CMK (cell line): ENCODE results near the gene TMC7.

ENCODE experiments used
- DNase-seq: peaks from one replicate; pipeline ENCODE4 v3.0.0-alpha.2; 2010; ENCODE audit warnings: low read depth

Gene TMC7

DNA sequence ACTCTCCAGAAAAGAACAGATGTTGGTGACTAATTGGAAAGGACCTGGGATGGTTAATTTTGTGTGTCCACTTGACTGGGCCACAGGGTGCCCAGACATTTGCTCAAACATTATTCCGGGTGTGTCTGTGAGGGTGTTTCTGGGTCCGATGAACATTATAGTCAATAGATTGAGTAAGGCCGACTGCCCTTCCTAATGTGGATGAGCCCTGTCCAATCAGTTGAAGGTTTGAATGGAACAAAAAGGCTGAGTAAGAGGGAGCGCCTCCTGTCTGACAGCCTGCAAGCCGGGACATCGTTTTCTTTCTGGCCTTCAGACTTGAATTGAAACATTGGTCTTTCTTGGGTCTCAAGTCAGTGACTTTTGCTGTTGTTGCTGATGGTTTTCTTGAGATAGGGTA lies 107.2 kb downstream of the TMC7 start:
- no peak for DNase-seq

DNA sequence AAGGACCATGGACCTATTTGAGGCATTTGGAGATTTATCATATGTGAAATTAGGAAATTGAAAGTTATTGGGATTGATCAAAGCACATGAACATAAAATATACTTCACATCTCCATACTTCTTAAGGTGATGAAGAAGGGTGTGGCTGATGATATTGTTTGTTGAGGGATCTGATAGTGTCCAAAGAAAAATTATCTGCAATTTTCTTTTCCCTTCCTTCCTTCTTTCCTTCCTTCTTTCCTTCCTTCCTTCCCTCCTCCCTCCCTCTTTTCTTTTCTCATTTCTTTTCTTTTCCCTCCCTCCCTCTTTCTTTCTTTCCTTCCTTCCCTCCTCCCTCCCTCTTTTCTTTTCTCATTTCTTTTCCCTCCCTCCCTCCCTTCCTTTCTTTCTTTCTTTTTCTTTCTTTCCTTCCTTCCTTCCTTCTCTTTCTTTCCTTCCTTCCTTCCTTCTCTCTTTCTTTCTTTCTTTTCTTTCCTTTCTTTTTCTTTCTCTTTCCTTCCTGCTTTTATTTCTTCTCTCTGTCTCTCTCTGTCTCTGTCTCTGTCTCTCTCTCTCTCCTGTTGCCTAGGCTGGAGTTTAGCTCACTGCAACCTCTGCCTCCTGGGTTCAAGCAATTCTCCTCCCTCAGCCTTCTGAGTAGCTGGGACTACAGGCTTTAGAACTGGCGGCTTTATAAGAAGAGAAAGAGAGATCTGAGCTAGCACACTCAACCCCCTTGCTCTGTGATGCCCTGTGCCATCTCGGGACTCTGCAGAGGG lies 109.1 kb downstream of the TMC7 start:
- no peak for DNase-seq

DNA sequence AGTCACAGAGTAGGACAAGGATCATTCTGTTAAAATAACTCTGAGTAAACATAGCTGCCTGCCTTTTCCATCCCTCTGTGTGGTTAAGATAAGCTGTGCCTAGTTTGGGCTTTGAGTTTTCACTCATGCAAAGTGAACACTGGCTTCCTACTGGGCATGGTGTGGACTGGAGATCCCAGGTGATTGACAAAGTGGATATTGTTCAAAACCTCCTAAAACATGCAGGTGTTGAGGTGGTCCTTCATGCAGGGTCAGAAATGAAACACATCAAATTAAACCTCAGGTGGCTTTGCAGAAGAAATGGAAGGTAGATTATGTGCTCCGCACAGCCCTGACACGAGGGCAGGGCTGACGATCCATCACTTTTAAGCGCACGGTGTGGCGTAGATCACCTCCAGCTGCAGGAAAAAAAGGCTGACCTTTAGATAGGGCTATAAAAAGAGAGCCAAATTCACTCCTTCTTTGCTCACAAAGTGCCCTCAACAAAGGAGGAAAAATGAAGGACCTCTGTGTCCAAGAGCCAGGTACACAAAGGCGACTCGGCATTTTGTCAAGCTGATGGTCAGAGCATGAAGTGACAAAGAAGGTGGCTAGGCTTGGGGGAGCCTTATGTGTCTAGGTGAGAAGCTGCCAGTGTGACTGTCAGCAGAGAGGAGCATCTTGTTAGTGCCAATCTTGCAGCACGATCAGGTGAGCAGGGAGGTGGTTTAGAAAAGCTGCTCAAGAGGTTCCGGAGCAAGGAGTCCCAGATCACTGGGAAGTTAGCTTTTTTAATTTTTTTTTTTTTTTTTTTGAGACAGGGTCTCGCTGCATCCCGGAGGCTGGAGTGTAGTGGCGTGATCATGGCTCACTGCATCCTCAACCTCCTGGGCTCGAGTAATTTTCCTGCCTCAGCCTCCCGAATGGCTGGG lies 110.2 kb downstream of the TMC7 start:
- no peak for DNase-seq

DNA sequence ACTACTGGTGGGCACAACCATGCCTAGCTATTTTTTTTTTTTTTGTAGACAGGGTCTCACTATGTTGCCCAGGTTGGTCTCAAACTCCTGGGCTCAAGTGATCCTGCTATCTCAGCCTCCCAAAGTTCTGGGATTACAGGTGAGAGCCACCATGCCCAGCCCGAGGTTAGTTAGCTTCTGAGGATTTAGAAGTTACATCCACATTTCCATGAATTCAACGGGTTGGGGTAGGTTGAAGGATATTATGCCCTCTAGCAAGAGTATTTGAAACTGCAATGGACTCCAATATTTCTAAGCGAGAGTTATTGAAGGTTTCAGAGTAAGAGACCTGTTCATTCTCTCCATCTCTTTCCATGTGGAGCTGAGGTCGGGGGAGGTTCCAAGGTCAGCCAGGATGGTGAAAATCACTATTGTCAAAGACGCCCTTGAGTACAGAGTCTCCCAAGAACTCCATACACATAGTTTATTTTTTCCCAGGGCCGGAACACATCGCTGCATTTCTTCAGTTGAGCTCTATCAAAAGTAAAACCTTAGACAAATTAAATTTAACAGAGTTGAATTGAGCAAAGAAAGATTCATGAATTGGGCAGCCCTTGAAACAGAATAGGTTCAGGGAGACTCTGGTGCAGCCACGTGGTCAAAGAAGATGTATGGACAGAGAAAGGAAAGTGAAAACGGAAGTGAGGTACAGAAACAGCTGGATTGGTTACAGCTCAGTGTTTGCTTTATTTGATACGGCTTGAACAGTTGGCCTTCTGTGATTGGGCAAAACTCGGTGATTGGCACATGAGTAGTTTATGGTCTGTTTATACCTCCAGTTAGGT lies 111.0 kb downstream of the TMC7 start:
- DNase-seq: no peak

DNA sequence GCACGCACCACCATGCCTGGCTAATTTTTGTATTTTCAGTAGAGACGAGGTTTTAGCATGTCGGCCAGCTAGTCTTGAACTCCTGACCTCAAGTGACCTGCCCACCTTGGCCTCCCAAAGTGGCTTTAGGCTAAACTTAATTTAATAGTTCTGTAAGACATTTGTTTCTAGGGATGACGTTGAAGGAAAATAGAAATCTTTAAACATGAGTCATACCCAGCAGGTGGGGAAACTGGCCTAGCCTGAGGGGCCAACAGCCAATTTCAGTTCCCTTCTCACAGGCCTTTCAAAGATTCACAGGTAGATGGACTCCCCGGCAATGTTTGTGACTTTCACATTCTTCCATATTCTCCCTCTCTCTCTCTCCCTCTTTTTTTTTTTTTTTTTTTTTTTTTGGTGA lies 111.9 kb downstream of the TMC7 start:
- no peak for DNase-seq

DNA sequence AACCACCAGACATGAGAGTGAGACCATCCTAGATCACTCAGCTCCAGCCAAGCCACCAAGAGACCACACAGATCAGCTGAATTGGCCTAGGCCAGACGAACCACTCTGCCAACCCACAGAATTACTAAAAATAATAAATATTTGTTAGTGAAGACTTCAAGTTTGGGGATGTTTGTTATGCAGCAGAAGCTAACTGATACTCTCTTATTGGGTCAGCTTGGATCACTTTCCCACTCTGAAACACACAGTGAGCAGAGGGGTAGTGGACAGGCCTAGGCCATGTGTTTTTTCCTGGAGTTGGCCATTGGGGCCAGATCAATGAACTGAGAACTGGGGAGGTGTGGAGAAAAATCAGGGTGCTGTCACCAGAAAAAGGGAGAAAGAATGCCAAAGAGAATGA lies 114.4 kb downstream of the TMC7 start:
- DNase-seq: no peak

DNA sequence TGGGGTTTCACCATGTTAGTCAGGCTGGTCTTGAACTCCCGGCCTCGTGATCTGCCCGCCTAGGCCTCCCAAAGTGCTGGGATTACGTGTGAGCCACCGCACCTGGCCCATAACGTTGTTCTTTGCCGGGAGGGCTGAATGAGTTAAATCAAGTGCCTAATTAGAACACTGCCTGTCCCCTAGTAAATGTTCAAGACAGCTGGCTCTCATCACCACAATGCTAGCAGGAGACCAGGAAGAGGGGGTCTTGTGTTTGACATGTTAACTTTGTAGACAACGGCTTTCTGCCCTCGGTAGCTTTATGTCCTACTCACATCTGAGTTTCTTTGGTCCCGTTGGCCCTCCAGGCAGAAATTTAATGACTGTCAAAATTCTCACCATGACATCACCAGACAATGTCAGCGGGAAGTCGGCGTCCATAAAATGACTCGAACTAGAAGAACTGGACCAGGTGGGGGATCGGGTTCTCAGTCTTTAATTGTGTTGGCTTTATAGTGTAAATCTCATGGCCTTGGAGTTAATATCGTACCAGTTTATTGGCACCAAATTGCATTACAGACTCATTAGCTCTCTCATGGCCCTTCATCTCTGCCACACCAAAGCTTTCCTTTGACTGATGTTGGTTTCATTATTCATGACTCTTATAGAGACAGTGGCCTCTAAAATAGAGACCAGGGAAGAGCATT lies 118.6 kb downstream of the TMC7 start:
- DNase-seq: no peak

DNA sequence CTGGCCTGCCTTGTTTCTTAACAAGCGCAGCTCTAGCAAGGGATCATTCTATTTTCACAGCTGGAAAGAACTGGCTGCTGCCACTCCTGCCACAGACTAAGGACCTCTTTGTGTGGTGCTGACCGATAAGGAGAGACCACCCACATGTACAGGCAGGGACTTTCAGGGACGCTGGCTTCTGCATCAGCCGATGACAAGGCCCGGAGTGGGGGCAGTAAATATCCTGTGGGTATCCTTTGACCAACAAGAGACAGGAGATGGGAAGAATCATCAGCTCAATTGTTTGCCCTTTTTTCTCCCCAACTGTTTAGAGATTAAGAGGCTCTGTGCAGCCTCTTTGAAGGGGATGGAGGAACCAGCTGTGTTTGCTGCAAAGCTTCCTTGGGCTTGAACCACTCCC lies 120.9 kb downstream of the TMC7 start:
- no peak for DNase-seq

DNA sequence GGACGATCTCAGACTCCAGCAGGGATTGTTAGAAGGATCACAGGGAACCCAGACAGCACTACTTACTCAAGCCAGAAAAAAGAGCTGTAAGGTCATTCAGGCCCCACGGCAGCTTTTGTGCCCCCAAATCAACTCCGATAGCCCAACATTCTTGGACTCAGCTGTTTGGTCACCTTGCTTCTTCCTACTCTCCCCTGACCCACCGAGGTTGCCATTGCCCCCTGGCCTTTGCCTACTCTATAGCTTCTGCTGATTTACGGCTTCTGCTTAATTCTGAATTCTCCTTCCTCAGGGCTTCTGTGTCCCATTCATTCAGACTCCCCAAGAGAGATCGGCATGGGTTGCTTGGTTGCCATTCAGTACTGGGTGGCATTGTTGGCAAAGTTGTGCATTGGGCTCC lies 121.4 kb downstream of the TMC7 start:
- DNase-seq: no peak

DNA sequence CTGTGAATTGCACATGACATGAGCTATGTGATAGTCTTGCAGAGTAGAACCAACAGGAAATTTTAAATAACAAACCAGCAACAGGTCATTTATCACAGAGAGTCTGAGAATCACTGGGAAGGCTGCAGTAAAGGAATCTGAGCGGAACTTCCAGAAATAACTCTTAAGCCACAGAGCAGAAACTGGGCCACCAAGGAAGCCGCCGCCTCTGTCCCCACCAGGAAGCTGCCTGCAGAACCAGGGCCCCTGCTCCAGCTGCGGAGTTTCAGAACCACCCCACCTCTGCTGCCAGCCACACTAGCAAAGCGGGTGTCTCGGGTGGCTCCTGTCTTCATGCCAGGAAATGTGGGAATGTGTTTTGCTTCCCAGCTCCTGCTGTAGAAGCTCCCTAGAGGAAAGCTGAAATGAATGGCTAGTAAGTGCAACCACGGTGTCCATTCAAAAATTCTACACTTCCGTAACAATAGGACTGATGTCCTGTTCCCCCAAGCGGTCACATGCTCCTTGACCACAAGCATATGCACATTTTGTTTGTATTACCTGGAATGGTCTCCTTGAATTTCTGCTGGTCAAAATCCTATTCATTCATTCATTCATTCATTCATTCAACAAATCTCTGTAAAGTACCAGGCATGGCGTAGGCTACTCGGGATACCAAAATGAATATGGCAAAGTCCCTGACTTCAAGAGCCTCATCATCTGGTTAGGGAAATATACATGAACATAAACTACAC lies 122.3 kb downstream of the TMC7 start:
- no peak for DNase-seq

DNA sequence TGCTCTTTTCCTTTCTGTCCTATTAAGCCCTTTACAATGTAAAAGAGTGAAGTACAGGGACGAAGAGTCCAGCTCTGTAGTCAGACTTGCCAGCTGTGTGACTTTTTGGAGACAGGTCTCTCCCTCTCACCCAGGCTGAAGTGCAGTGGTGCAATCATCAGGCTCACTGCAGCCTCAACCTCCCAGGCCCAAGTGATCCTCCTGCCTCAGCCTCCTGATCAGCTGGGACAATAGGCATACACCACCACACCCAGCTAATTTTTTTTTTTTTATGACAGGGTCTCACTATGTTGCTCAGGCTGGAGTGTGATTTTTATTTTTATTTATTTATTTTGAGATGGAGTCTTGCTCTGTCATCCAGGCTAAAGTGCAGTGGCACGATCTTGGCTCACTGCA lies 122.9 kb downstream of the TMC7 start:
- DNase-seq: no peak

DNA sequence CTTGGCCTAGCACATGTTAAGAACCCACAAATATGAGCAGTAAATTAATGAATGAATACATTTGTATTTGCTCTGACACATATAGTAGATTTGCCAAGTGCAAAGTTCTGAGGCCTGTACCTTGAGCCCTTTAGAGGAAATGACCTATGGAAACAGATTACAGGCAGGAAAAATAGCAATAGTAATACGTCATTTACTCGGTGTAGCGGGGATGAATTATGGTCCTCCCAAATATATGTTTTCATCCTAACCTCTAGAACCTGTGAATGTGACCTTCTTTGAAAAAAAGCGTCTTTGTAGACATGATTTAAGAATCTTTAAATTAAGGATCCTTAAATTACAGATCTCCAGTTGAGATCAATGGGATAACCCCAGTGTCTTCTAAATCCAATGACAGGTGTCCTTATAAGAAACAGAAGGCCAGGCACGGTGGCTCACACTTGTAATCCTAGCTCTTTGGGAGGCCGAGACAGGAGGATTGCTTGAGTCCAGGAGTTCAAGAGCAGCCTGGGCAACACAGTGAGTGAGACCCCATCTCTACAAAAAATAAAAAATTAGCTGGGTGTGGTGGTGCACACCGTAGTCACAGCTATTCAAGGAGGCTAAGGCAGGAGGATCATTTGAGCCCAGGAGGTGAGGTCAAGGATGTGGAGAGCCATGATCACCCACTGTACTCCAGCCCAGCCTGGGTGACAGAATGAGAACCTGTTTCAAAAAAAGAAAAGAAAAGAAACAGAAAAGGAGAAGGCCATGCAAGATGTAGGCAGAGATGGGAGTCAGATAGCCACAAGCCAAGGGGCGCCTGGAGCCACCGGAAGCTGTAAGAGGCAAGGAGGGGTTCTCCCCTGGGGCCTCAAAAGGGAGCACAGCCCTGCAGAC lies 124.9 kb downstream of the TMC7 start:
- DNase-seq: no peak

DNA sequence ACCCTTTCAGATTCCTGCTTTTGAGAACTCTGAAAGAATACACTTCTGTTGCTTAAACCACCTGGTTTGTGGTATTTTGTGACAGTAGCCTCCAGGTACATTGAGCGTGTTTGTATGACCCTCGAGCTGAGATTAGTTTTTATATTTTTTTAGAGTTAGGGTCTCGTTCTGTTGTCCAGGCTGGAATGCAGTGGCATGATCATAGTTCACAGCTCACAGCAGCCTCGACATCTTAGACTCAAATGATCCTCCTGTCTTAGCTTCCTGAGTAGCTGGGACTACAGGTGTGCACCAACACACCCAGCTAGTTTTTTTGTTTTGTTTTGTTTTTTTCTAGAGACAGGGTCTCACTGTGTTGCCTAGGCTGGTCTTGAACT lies 125.5 kb downstream of the TMC7 start:
- no peak for DNase-seq

DNA sequence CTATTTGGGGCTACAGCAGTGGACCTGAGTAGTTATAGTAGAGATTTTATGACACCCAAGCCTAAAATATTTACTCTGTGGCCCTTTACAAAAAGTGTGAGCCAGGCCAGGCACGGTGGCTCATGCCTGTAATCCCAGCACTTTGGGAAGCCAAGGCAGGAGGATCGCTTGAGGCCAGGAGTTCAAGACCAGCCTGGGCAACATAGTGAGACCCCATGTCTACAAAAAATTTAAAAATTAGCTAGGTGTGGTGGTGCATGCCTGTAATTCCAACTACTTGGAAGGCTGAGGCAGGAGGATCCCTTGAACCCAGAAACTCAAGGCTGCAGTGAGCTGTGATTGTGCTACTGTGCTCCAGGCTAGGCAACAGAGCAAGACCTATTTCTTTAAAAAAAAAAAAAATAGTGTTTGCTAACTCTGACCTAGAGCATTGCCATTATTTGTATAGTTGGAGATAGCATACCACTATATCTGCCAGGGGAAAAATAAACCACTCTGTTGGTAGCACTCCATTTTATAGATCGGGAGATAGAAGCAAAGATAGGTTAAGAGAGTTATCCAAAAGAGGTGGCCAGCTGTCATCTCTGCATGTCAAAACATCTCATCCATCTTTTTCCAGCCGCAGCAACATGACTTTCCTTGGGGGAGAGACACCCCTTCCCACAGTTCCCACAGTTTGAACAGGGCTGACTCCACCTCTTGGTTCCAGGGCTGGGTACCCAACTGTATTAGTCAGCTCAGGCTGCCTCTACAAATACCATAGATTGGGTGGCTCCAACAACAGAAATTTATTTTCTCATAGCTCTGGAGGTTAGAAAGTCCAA lies 127.0 kb downstream of the TMC7 start:
- no peak for DNase-seq

DNA sequence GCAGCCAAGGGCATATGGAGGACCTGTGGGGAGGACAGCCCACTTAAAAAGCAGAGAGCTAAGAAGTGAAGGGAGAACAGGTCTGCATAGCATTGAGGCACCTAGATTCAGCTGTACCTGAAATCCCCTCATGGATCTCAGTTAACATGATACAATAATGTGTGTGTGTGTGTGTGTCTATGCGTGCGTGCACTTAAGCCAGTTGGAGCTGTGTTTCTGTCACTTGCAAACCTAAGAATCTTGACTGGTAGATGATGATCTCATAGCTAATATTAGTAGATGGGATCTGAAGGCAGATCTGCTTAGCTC lies 128.3 kb downstream of the TMC7 start:
- no peak for DNase-seq
